ENCODE measurements around the gene TFEB. TPM values are rescaled to one million over a fixed set of nuclear protein-coding genes. Genes with fewer than 3 reads are reported as not detected.

The TFEB gene
- total and polyA plus RNA-seq, 2 donors (not counting 1 experiment from before 2014, with no cell fraction given): 1.9 to 7.6 TPM

DNA sequence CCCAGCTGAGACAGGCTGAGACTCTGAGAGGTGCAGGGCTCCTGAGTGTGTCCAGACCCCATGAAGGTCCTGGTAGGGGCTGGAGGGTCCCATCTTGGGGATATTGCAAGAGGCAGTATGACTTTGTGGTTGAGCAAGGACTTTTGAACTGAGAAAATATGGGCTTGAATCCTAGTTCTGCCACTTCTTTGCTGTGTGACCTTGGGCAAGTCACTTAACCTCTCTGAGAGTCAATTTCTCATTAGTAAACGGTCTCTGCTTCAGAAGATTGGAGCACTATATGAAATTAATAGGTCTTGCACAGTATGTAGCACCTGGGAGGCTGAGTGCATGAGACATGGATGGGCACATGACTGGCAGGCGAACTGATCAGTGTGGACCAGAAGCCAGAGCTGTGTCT, 42.7 kb downstream of the TFEB start:
- Histone ChIP-seq H3K36me3 (ENCODE audit: control insufficient read depth, insufficient read depth, low read length) (no peaks in the 10 kb centered on the region), H3K9ac (ENCODE audit: insufficient read depth, low read length) (no peak overlapping the region), H3K27me3 (ENCODE audit: control insufficient read depth, insufficient read depth, low read length) (no peaks in the 10 kb centered on the region), H3K4me3 (replicated peaks in 1 of 4; ENCODE audit: control extremely low read depth in 1 of 4, insufficient read depth in 1 of 4, low read depth in 3 of 4, low read length in 4 of 4) (no peak overlapping the region), H3K4me2 (ENCODE audit: extremely low read depth, insufficient read depth, low read length) (no peak overlapping the region), H4K20me1 (ENCODE audit: control insufficient read depth, extremely low read depth, insufficient read depth, low read length) (no peaks in the 10 kb centered on the region), H3K9me3 (ENCODE audit: control insufficient read depth, insufficient read depth, low read depth, low read length) (no peaks in the 10 kb centered on the region), H3K4me1 (ENCODE audit: control insufficient read depth, extremely low read depth, insufficient read depth, low read length) (no peaks in the 10 kb centered on the region), H3K79me2 (ENCODE audit: control insufficient read depth, insufficient read depth, low read length) (no peaks in the 10 kb centered on the region), H2AFZ (ENCODE audit: low read length) (no peak overlapping the region), H3K27ac (ENCODE audit: insufficient read depth, low read length) (no peak overlapping the region)
- TF ChIP-seq, protein P1, sequence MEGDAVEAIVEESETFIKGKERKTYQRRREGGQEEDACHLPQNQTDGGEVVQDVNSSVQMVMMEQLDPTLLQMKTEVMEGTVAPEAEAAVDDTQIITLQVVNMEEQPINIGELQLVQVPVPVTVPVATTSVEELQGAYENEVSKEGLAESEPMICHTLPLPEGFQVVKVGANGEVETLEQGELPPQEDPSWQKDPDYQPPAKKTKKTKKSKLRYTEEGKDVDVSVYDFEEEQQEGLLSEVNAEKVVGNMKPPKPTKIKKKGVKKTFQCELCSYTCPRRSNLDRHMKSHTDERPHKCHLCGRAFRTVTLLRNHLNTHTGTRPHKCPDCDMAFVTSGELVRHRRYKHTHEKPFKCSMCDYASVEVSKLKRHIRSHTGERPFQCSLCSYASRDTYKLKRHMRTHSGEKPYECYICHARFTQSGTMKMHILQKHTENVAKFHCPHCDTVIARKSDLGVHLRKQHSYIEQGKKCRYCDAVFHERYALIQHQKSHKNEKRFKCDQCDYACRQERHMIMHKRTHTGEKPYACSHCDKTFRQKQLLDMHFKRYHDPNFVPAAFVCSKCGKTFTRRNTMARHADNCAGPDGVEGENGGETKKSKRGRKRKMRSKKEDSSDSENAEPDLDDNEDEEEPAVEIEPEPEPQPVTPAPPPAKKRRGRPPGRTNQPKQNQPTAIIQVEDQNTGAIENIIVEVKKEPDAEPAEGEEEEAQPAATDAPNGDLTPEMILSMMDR (conservative IDR thresholded peaks at IDR 0.05 in 1 of 2, IDR thresholded peaks at IDR 0.05 in 1 of 2; ENCODE audit: low read depth in 1 of 2, low read length in 2 of 2): no peak
- no peak for TF ChIP-seq EZH2 (IDR thresholded peaks at IDR 0.05; ENCODE audit: low read length, missing control alignments)
- DNase-seq (ENCODE audit: low read depth in 2 of 2): no peak

DNA sequence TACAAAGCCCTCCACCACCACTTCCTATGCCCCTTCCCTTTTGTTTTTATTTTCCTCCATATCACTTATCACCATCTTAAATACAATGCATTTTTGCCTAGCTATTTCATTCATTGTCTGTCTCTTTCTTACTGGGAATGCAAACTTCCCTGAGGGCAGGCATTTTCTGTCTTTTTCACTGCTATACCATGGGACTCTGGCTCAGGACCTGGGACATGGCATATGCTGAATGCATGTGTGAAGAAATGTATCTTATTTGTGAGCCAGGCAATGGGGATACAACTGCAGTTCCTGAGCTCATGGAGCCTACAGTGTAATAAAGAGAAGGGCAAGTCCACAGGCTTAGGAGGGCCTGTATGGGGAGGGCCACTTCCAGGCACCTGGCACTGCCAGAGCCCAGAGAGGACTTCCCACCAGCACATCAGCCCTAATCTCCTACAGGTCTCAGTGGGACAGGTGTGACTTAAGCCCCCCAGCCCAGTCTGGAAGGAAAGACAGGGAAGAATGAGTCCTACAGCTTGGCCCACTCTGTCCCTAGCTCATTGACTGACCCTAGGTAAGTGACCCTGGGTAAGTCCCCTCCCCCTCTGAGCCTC, 43.2 kb downstream of the TFEB start:
- H3K4me2 ChIP-seq (ENCODE audit: extremely low read depth, insufficient read depth, low read length): no peak overlapping the region
- no peak overlapping the region for H3K9ac ChIP-seq (ENCODE audit: insufficient read depth, low read length)
- H3K36me3 ChIP-seq (ENCODE audit: control insufficient read depth, insufficient read depth, low read length): no peaks in the 10 kb centered on the region
- TF ChIP-seq EZH2 (IDR thresholded peaks at IDR 0.05; ENCODE audit: low read length, missing control alignments): no peak
- TF ChIP-seq, protein P1 (conservative IDR thresholded peaks at IDR 0.05 in 1 of 2, IDR thresholded peaks at IDR 0.05 in 1 of 2; ENCODE audit: low read depth in 1 of 2, low read length in 2 of 2): no peak
- DNase-seq (ENCODE audit: low read depth in 2 of 2): no peak
- no peaks in the 10 kb centered on the region for H3K9me3 ChIP-seq (ENCODE audit: control insufficient read depth, insufficient read depth, low read depth, low read length)
- H3K79me2 ChIP-seq (ENCODE audit: control insufficient read depth, insufficient read depth, low read length): no peaks in the 10 kb centered on the region
- H3K27ac ChIP-seq (ENCODE audit: insufficient read depth, low read length): no peak overlapping the region
- no peak overlapping the region for H3K4me3 ChIP-seq (replicated peaks in 1 of 4; ENCODE audit: control extremely low read depth in 1 of 4, insufficient read depth in 1 of 4, low read depth in 3 of 4, low read length in 4 of 4)
- no peak overlapping the region for H2AFZ ChIP-seq (ENCODE audit: low read length)
- no peaks in the 10 kb centered on the region for H4K20me1 ChIP-seq (ENCODE audit: control insufficient read depth, extremely low read depth, insufficient read depth, low read length)
- H3K4me1 ChIP-seq (ENCODE audit: control insufficient read depth, extremely low read depth, insufficient read depth, low read length): no peaks in the 10 kb centered on the region
- H3K27me3 ChIP-seq (ENCODE audit: control insufficient read depth, insufficient read depth, low read length): no peaks in the 10 kb centered on the region

DNA sequence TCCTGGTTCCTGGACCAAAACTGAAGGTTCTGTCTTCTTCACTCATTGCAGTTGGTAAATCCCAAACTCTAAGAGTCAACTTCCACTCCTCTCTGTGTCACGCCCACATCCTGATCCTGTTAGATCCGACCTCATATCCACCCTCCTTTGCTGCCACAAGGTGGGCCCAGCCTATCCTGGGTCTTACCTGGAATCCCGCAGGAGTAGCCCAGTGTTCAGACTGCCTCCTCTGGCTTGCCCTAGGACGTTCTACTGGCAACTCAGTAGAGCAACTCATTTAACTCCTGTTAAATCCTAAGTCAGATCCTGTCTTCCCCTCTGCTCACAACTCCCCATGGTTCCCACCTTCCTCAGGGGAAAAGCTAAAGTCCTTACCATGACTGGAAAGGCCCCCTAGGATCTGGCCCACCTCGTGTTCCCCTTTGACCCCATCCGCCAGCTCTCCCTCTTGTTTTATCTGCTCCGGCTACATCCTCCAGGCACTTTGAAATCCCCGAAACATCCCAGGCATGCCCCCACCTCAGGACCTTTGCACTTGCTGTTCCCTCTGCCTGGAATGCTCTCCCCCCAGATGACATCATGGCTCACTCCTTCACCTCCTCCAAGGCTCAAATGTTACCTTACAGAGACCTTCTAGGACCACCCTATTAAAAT, 43.9 kb downstream of the TFEB start:
- Histone ChIP-seq H3K4me2 (ENCODE audit: extremely low read depth, insufficient read depth, low read length) (no peak overlapping the region), H3K79me2 (ENCODE audit: control insufficient read depth, insufficient read depth, low read length) (no peaks in the 10 kb centered on the region), H3K4me1 (ENCODE audit: control insufficient read depth, extremely low read depth, insufficient read depth, low read length) (no peaks in the 10 kb centered on the region), H4K20me1 (ENCODE audit: control insufficient read depth, extremely low read depth, insufficient read depth, low read length) (no peaks in the 10 kb centered on the region), H3K27ac (ENCODE audit: insufficient read depth, low read length) (no peak overlapping the region), H3K4me3 (replicated peaks in 1 of 4; ENCODE audit: control extremely low read depth in 1 of 4, insufficient read depth in 1 of 4, low read depth in 3 of 4, low read length in 4 of 4) (no peak overlapping the region), H3K27me3 (ENCODE audit: control insufficient read depth, insufficient read depth, low read length) (no peaks in the 10 kb centered on the region), H3K36me3 (ENCODE audit: control insufficient read depth, insufficient read depth, low read length) (no peaks in the 10 kb centered on the region), H3K9ac (ENCODE audit: insufficient read depth, low read length) (no peak overlapping the region), H2AFZ (ENCODE audit: low read length) (no peak overlapping the region), H3K9me3 (ENCODE audit: control insufficient read depth, insufficient read depth, low read depth, low read length) (no peaks in the 10 kb centered on the region)
- TF ChIP-seq, protein P1 (conservative IDR thresholded peaks at IDR 0.05 in 1 of 2, IDR thresholded peaks at IDR 0.05 in 1 of 2; ENCODE audit: low read depth in 1 of 2, low read length in 2 of 2): no peak
- TF ChIP-seq EZH2 (IDR thresholded peaks at IDR 0.05; ENCODE audit: low read length, missing control alignments): no peak
- DNase-seq (ENCODE audit: low read depth in 2 of 2): no peak
